Neural cell (in vitro differentiated cells): ENCODE measurements around the gene SYTL3. TPM values are rescaled to one million over a fixed set of nuclear protein-coding genes. Genes with fewer than 3 reads are reported as not detected.

Experiments
- H2AFZ ChIP-seq: fragments of 200-600, 300-800 bp; sonication (generic), shearing (Covaris generic); 2 replicates; pipeline ENCODE4 v1.6.0; 2014; ENCODE audit warnings: low read depth, mild to moderate bottlenecking, antibody characterized with exemption, low read length, moderate library complexity
- H3F3A ChIP-seq: fragments of 200-600 bp; shearing (Covaris generic); 2 replicates; pipeline ENCODE4 v1.6.1; 2016; ENCODE audit warnings: mild to moderate bottlenecking, moderate library complexity, mixed read lengths, antibody characterized with exemption, low read length; ENCODE audit not compliant: insufficient read depth, poor library complexity, severe bottlenecking
- H3K27ac ChIP-seq: fragments of 200-600, 300-800 bp; sonication (generic), shearing (Covaris generic); 2 replicates; pipeline ENCODE4 v1.5.1; 2014; ENCODE audit warnings: mild to moderate bottlenecking, low read length, moderate library complexity
- H3K27me3 ChIP-seq: fragments of 300-800, 200-600 bp; sonication (generic), shearing (Covaris generic); 2 replicates; pipeline ENCODE4 v1.6.0; 2014; ENCODE audit warnings: mild to moderate bottlenecking, low read depth, low read length, moderate library complexity; ENCODE audit not compliant: insufficient read depth
- H3K36me3 ChIP-seq: fragments of 300-800, 200-600 bp; sonication (generic), shearing (Covaris generic); 2 replicates; pipeline ENCODE4 v1.5.1; 2014; ENCODE audit warnings: mild to moderate bottlenecking, antibody characterized with exemption, low read length, moderate library complexity; ENCODE audit not compliant: insufficient read depth
- H3K4me2 ChIP-seq: fragments of 300-800, 200-600 bp; sonication (generic), shearing (Covaris generic); 2 replicates; pipeline ENCODE4 v1.6.0; 2014; ENCODE audit warnings: mild to moderate bottlenecking, low read length
- H3K4me3 ChIP-seq: fragments of 300-800, 200-600 bp; sonication (generic), shearing (Covaris generic); 2 replicates; pipeline ENCODE4 v1.5.1; 2014; ENCODE audit warnings: mild to moderate bottlenecking, low read length, moderate library complexity
- H3K79me2 ChIP-seq: fragments of 200-600 bp; shearing (Covaris generic); replicated peaks from 2 replicates; pipeline ENCODE4 v1.6.0; 2014; ENCODE audit warnings: mild to moderate bottlenecking, low read length, moderate library complexity; ENCODE audit not compliant: insufficient read depth
- H3K9ac ChIP-seq: fragments of 300-800, 200-600 bp; sonication (generic), shearing (Covaris generic); 2 replicates; pipeline ENCODE4 v1.6.1; 2016; ENCODE audit warnings: mild to moderate bottlenecking, low read length, mixed read lengths
- H3K9me2 ChIP-seq: fragments of 200-600 bp; shearing (Covaris generic); 2 replicates; pipeline ENCODE4 v1.6.1; 2016; ENCODE audit warnings: mild to moderate bottlenecking, low read length, mixed read lengths; ENCODE audit not compliant: insufficient read depth
- H3K9me3 ChIP-seq: fragments of 200-600, 300-800 bp; sonication (generic), shearing (Covaris generic); 2 replicates; pipeline ENCODE4 v1.6.1; 2016; ENCODE audit warnings: mild to moderate bottlenecking, mixed run types, low read length, moderate library complexity, mixed read lengths
- H4K20me1 ChIP-seq: fragments of 200-600 bp; shearing (Covaris generic); 2 replicates; pipeline ENCODE4 v1.6.1; 2016; ENCODE audit warnings: mild to moderate bottlenecking, mixed run types; ENCODE audit not compliant: insufficient read depth
- EP300 ChIP-seq: fragments of 450-650 bp; conservative IDR thresholded peaks from 2 replicates; pipeline ENCODE4 v1.6.1; 2014; ENCODE audit warnings: antibody characterized with exemption, mild to moderate bottlenecking, moderate library complexity; ENCODE audit not compliant: poor library complexity, severe bottlenecking
- EZH2 ChIP-seq: fragments of 200-600, 300-800 bp; shearing (Covaris generic), sonication (generic); IDR thresholded peaks from 2 replicates; pipeline ENCODE4 v1.6.1; 2014; ENCODE audit warnings: antibody characterized with exemption, low read length, borderline replicate concordance, mild to moderate bottlenecking; ENCODE audit not compliant: insufficient read depth, poor library complexity, severe bottlenecking
- MXI1 ChIP-seq: fragments of 450-650 bp; conservative IDR thresholded peaks from 2 replicates; pipeline ENCODE4 v1.6.1; 2014; ENCODE audit warnings: antibody characterized with exemption, mild to moderate bottlenecking; ENCODE audit not compliant: poor library complexity, severe bottlenecking
- POLR2AphosphoS5 ChIP-seq: IDR thresholded peaks from 2 replicates; pipeline ENCODE4 v1.6.1; 2012
- RAD21 ChIP-seq: fragments of 450-650 bp; conservative IDR thresholded peaks from 2 replicates; pipeline ENCODE4 v1.6.1; 2014; ENCODE audit warnings: antibody characterized with exemption, mild to moderate bottlenecking, moderate library complexity
- SMC3 ChIP-seq: fragments of 450-650 bp; conservative IDR thresholded peaks from 2 replicates; pipeline ENCODE4 v1.6.1; 2014; ENCODE audit warnings: antibody characterized with exemption, mild to moderate bottlenecking, moderate library complexity; ENCODE audit not compliant: poor library complexity
- TAF1 ChIP-seq: IDR thresholded peaks from 2 replicates; pipeline ENCODE4 v1.6.1; 2012; ENCODE audit warnings: low read depth
- polyA plus RNA-seq: library from polyadenylated mRNA; depleted of rRNA; stranded (reverse); fragments of >200 nt; gene quantifications from 2 replicates; pipeline ENCODE4 v1.2.3, GENCODE V29; 2014
- TF ChIP-seq, protein P1 (sequence below): IDR thresholded peaks from 2 replicates; pipeline ENCODE4 v1.6.1; 2012; ENCODE audit warnings: borderline replicate concordance
- TF ChIP-seq, protein P2 (sequence below): fragments of 450-650 bp; IDR thresholded peaks from 2 replicates; pipeline ENCODE4 v1.5.1; 2014; ENCODE audit warnings: antibody characterized with exemption, mild to moderate bottlenecking, moderate library complexity; ENCODE audit not compliant: poor library complexity, severe bottlenecking

SYTL3 gene
- polyA plus RNA-seq, 1 donor from 2014 or later, result 2.1 TPM

- TF ChIP-seq RAD21, result no peak
- TF ChIP-seq SMC3, result no peak
- no peak for TF ChIP-seq POLR2AphosphoS5
- TF ChIP-seq EZH2, result no peak
- no peak for TF ChIP-seq MXI1
- TF ChIP-seq, protein P1, sequence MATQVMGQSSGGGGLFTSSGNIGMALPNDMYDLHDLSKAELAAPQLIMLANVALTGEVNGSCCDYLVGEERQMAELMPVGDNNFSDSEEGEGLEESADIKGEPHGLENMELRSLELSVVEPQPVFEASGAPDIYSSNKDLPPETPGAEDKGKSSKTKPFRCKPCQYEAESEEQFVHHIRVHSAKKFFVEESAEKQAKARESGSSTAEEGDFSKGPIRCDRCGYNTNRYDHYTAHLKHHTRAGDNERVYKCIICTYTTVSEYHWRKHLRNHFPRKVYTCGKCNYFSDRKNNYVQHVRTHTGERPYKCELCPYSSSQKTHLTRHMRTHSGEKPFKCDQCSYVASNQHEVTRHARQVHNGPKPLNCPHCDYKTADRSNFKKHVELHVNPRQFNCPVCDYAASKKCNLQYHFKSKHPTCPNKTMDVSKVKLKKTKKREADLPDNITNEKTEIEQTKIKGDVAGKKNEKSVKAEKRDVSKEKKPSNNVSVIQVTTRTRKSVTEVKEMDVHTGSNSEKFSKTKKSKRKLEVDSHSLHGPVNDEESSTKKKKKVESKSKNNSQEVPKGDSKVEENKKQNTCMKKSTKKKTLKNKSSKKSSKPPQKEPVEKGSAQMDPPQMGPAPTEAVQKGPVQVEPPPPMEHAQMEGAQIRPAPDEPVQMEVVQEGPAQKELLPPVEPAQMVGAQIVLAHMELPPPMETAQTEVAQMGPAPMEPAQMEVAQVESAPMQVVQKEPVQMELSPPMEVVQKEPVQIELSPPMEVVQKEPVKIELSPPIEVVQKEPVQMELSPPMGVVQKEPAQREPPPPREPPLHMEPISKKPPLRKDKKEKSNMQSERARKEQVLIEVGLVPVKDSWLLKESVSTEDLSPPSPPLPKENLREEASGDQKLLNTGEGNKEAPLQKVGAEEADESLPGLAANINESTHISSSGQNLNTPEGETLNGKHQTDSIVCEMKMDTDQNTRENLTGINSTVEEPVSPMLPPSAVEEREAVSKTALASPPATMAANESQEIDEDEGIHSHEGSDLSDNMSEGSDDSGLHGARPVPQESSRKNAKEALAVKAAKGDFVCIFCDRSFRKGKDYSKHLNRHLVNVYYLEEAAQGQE, result no peak
- TF ChIP-seq, protein P2, sequence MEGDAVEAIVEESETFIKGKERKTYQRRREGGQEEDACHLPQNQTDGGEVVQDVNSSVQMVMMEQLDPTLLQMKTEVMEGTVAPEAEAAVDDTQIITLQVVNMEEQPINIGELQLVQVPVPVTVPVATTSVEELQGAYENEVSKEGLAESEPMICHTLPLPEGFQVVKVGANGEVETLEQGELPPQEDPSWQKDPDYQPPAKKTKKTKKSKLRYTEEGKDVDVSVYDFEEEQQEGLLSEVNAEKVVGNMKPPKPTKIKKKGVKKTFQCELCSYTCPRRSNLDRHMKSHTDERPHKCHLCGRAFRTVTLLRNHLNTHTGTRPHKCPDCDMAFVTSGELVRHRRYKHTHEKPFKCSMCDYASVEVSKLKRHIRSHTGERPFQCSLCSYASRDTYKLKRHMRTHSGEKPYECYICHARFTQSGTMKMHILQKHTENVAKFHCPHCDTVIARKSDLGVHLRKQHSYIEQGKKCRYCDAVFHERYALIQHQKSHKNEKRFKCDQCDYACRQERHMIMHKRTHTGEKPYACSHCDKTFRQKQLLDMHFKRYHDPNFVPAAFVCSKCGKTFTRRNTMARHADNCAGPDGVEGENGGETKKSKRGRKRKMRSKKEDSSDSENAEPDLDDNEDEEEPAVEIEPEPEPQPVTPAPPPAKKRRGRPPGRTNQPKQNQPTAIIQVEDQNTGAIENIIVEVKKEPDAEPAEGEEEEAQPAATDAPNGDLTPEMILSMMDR, result no peak
- H3K4me3 ChIP-seq, result no peak overlapping the region
These were observed 115.1 kb downstream of the SYTL3 start for GRCh38 chr6:158764926-158765325.

GRCh38 chr6:158765499-158766068, 115.7 kb downstream of the SYTL3 start:
- H3K4me3 ChIP-seq, result no peak overlapping the region
- H3K9me2 ChIP-seq, result no peaks in the 10 kb centered on the region
- H3K9ac ChIP-seq, result no peak overlapping the region
- H3K27me3 ChIP-seq, result no peaks in the 10 kb centered on the region
- no peak overlapping the region for H2AFZ ChIP-seq
- H3K36me3 ChIP-seq, result no peaks in the 10 kb centered on the region
- no peaks in the 10 kb centered on the region for H3F3A ChIP-seq
- H3K9me3 ChIP-seq, result no peaks in the 10 kb centered on the region
- H3K4me2 ChIP-seq, result no peak overlapping the region
- no peak overlapping the region for H3K27ac ChIP-seq
- TF ChIP-seq, protein P2, result no peak
- TF ChIP-seq, protein P1, result no peak
- TF ChIP-seq RAD21 (no peak), EP300 (no peak), POLR2AphosphoS5 (no peak), TAF1 (no peak), EZH2 (no peak), MXI1 (no peak), SMC3 (no peak)
- H3K79me2 ChIP-seq, result no peaks in the 10 kb centered on the region
- H4K20me1 ChIP-seq, result no peaks in the 10 kb centered on the region

More at GRCh38 chr6:158764926-158765325, 115.1 kb downstream of the SYTL3 start:
- H3K27me3 ChIP-seq, result no peaks in the 10 kb centered on the region
- no peaks in the 10 kb centered on the region for H3K9me2 ChIP-seq
- no peaks in the 10 kb centered on the region for H3K9me3 ChIP-seq
- no peaks in the 10 kb centered on the region for H3K36me3 ChIP-seq
- no peaks in the 10 kb centered on the region for H3K79me2 ChIP-seq
- H3K27ac ChIP-seq, result no peak overlapping the region
- no peaks in the 10 kb centered on the region for H3F3A ChIP-seq
- H4K20me1 ChIP-seq, result no peaks in the 10 kb centered on the region
- no peak overlapping the region for H3K9ac ChIP-seq
- H2AFZ ChIP-seq, result no peak overlapping the region
- no peak overlapping the region for H3K4me2 ChIP-seq
